SK-N-SH treated with all-trans-retinoic acid at 6 μM for 48 hours (cell line): ENCODE results near the gene MAP3K3.

Experiments used
- ATAC-seq: fragments of 200-7000 bp; cut with Tn5 transposase; 3 replicates; pipeline ENCODE4 v1.9.1; 2020; ENCODE audit warnings: mild to moderate bottlenecking, moderate library complexity
- ARNTL ChIP-seq: fragments of 450-650 bp; formaldehyde crosslinking; IDR thresholded peaks from 2 replicates; pipeline ENCODE4 v1.5.0; 2020; ENCODE audit warnings: low read depth, mild to moderate bottlenecking, moderate library complexity, borderline replicate concordance
- BACH2 ChIP-seq: fragments of 250-450 bp; sonication (Bioruptor Pico); IDR thresholded peaks from 2 replicates; pipeline ENCODE4 v1.9.0; 2021; ENCODE audit warnings: mild to moderate bottlenecking, borderline replicate concordance
- CSDC2 ChIP-seq: fragments of 250-450 bp; sonication (Bioruptor Pico); IDR thresholded peaks from 2 replicates; pipeline ENCODE4 v1.5.0; 2020; ENCODE audit warnings: mild to moderate bottlenecking, moderate library complexity
- ESRRG ChIP-seq: fragments of 250-450 bp; sonication (Bioruptor Pico); IDR thresholded peaks from 2 replicates; pipeline ENCODE4 v1.6.1; 2021; ENCODE audit warnings: mild to moderate bottlenecking
- GLIS3 ChIP-seq: fragments of 250-450 bp; sonication (Bioruptor Pico); IDR thresholded peaks from 2 replicates; pipeline ENCODE4 v1.5.0; 2020; ENCODE audit warnings: mild to moderate bottlenecking, moderate library complexity
- OSR1 ChIP-seq: fragments of 250-450 bp; sonication (Bioruptor Pico); IDR thresholded peaks from 2 replicates; pipeline ENCODE4 v1.8.0; 2022; ENCODE audit warnings: moderate library complexity, mild to moderate bottlenecking, inconsistent platforms
- PPARA ChIP-seq: fragments of 250-450 bp; sonication (Bioruptor Pico); IDR thresholded peaks from 2 replicates; pipeline ENCODE4 v1.5.0; 2020; ENCODE audit warnings: mild to moderate bottlenecking, borderline replicate concordance
- RARB ChIP-seq: fragments of 250-450 bp; sonication (Bioruptor Pico); IDR thresholded peaks from 2 replicates; pipeline ENCODE4 v1.8.0; 2021; ENCODE audit warnings: mild to moderate bottlenecking, moderate library complexity
- SNAI2 ChIP-seq: fragments of 250-450 bp; sonication (Bioruptor Pico); IDR thresholded peaks from 2 replicates; pipeline ENCODE4 v1.5.0; 2020; ENCODE audit warnings: mild to moderate bottlenecking, moderate library complexity
- TCF4 ChIP-seq: fragments of 250-450 bp; sonication (Bioruptor Pico); IDR thresholded peaks from 2 replicates; pipeline ENCODE4 v1.8.0; 2021; ENCODE audit warnings: mild to moderate bottlenecking, moderate library complexity, borderline replicate concordance
- TOX ChIP-seq: fragments of 250-450 bp; sonication (Bioruptor Pico); IDR thresholded peaks from 2 replicates; pipeline ENCODE4 v1.8.0; 2021; ENCODE audit warnings: mild to moderate bottlenecking, moderate library complexity, borderline replicate concordance
- ZFP3 ChIP-seq: fragments of 250-450 bp; sonication (Bioruptor Pico); IDR thresholded peaks from 2 replicates; pipeline ENCODE4 v1.5.0; 2020; ENCODE audit warnings: mild to moderate bottlenecking, moderate library complexity
- ZFP30 ChIP-seq: fragments of 450-650 bp; formaldehyde crosslinking; IDR thresholded peaks from 2 replicates; pipeline ENCODE4 v1.5.0; 2022; ENCODE audit warnings: mild to moderate bottlenecking, moderate library complexity
- ZNF565 ChIP-seq: fragments of 450-650 bp; formaldehyde crosslinking; conservative IDR thresholded peaks from 2 replicates; pipeline ENCODE4 v1.5.0; 2020; ENCODE audit warnings: low read depth, mild to moderate bottlenecking, moderate library complexity
- ZNF70 ChIP-seq: fragments of 450-650 bp; formaldehyde crosslinking; IDR thresholded peaks from 2 replicates; pipeline ENCODE4 v1.5.0; 2020; ENCODE audit warnings: mild to moderate bottlenecking, moderate library complexity
- TF ChIP-seq, protein P1 (sequence below): fragments of 250-450 bp; sonication (Bioruptor Pico); IDR thresholded peaks from 2 replicates; pipeline ENCODE4 v1.5.1; 2020; ENCODE audit warnings: low read depth, mild to moderate bottlenecking, moderate library complexity
- TF ChIP-seq, protein P2 (sequence below): fragments of 250-450 bp; sonication (Bioruptor Pico); IDR thresholded peaks from 2 replicates; pipeline ENCODE4 v1.5.0; 2020; ENCODE audit warnings: mild to moderate bottlenecking, moderate library complexity
- TF ChIP-seq, protein P3 (sequence below): fragments of 250-450 bp; sonication (Bioruptor Pico); IDR thresholded peaks from 2 replicates; pipeline ENCODE4 v1.5.1; 2021; ENCODE audit warnings: mild to moderate bottlenecking, moderate library complexity

MAP3K3 gene

DNA sequence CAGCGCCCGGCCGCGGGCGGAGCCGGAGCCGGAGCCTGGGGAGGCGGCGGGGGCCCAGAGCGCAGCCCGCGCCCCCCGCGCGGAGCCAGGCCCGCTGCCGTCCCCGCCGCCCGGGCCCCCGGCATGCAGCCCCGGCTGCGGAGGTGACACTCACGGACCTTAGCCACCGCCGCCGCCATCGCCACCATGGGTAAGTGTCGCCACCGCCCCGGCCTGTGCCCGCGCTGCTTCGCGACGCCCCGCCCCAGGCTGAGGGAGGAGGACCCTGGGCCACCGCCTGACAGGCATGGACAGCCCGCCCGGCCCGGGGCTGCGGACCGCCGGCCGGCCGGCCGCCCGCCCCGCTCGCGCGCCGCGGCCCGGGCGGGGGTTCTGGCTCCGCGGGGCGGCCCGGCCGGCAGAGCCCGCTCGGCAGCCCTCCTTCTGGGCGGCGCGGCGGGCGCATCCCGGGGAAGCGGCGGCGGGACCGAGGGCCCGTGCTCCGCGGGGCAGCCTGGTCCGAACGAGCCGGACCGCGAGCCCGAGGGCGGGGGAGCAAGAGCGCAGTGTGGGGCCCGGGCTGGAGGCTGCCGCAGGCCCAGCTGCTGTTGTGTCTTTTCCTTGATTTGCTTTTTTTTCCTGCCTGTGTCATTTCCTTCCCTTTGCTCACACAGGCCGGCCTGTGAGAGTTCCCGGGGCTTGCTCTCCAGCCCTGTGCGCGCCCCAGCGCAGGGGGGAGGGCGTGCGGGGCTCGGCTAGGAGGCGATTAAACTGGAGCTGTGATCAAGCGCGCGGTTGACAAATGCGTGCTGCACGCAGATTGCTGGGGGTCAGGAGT is 565 bp downstream of the MAP3K3 start:
- TF ChIP-seq ZNF565 (CRISPR knock-in tag): no peak
- TF ChIP-seq BACH2 (CRISPR knock-in tag): no peak
- ATAC-seq: peak; percentile 11

DNA sequence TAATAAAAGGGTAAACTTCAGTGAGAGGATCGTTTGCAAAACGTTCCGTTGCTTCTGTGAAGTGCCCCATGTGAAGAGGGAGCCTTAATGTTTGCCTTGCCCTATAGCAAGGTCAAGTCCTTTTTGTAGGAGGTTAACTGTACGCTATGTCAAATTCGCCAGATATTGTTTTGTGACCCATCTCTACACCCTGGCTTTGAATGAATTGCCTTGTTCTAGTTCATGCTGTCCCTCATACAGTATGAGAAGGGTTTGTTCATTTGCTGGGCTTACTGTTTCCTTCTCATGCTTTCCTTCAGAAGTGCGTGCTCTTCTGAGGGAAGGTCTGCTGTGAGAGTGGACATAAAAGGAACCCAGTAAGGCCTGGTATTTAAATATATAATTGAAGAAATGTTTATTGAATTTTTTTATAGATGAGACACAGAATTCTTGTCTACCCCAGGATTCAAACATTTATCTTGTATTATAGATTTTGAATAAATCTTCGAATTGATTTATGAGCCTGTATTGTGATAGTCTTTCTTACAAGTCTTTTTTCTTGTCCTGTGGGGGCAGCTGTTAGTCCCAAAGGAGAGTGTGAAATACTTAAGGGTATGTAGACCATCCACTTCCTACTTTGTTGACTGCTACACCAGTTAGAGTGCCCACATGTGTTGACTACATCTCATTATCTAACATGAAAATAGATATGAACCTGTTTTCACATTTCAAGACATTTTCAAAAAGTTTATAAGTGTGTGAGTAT is 1.7 kb downstream of the MAP3K3 start:
- ATAC-seq: no peak
- TF ChIP-seq ARNTL (CRISPR knock-in tag): no peak
- no peak for TF ChIP-seq ZFP30 (CRISPR knock-in tag)
- TF ChIP-seq GLIS3 (CRISPR knock-in tag): no peak
- TF ChIP-seq BACH2 (CRISPR knock-in tag): no peak
- TF ChIP-seq ZNF70: no peak
- TF ChIP-seq TCF4: no peak
- no peak for TF ChIP-seq ZFP3
- TF ChIP-seq TOX (CRISPR knock-in tag): no peak
- TF ChIP-seq, protein P1, sequence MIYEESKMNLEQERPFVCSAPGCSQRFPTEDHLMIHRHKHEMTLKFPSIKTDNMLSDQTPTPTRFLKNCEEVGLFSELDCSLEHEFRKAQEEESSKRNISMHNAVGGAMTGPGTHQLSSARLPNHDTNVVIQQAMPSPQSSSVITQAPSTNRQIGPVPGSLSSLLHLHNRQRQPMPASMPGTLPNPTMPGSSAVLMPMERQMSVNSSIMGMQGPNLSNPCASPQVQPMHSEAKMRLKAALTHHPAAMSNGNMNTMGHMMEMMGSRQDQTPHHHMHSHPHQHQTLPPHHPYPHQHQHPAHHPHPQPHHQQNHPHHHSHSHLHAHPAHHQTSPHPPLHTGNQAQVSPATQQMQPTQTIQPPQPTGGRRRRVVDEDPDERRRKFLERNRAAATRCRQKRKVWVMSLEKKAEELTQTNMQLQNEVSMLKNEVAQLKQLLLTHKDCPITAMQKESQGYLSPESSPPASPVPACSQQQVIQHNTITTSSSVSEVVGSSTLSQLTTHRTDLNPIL (CRISPR knock-in tag): no peak
- TF ChIP-seq ESRRG (CRISPR knock-in tag): no peak
- TF ChIP-seq CSDC2 (CRISPR knock-in tag): no peak
- no peak for TF ChIP-seq ZNF565 (CRISPR knock-in tag)
- TF ChIP-seq RARB: no peak
- no peak for TF ChIP-seq PPARA
- no peak for TF ChIP-seq OSR1 (CRISPR knock-in tag)
- TF ChIP-seq, protein P2, sequence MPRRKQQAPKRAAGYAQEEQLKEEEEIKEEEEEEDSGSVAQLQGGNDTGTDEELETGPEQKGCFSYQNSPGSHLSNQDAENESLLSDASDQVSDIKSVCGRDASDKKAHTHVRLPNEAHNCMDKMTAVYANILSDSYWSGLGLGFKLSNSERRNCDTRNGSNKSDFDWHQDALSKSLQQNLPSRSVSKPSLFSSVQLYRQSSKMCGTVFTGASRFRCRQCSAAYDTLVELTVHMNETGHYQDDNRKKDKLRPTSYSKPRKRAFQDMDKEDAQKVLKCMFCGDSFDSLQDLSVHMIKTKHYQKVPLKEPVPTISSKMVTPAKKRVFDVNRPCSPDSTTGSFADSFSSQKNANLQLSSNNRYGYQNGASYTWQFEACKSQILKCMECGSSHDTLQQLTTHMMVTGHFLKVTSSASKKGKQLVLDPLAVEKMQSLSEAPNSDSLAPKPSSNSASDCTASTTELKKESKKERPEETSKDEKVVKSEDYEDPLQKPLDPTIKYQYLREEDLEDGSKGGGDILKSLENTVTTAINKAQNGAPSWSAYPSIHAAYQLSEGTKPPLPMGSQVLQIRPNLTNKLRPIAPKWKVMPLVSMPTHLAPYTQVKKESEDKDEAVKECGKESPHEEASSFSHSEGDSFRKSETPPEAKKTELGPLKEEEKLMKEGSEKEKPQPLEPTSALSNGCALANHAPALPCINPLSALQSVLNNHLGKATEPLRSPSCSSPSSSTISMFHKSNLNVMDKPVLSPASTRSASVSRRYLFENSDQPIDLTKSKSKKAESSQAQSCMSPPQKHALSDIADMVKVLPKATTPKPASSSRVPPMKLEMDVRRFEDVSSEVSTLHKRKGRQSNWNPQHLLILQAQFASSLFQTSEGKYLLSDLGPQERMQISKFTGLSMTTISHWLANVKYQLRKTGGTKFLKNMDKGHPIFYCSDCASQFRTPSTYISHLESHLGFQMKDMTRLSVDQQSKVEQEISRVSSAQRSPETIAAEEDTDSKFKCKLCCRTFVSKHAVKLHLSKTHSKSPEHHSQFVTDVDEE (CRISPR knock-in tag): no peak
- no peak for TF ChIP-seq SNAI2 (CRISPR knock-in tag)

DNA sequence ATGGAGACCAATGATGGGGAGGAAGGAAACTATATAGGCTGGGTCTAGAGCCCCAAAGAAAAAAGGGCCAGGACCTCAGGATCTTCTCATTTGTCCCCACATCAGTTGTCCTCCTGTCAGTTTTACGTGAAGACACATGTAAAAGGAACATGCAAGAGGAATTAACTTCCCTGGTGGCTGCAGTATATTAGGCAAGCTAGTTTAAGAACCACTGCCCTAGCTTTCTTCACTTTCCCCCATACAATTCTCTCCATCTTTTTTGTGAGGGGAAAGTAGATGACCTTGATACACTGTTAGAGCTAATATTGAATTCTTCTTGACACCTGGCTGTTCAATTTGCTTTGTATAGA is 2.3 kb downstream of the MAP3K3 start:
- TF ChIP-seq CSDC2 (CRISPR knock-in tag): no peak
- TF ChIP-seq ZNF565 (CRISPR knock-in tag): no peak
- TF ChIP-seq ESRRG (CRISPR knock-in tag): no peak
- ATAC-seq: no peak

DNA sequence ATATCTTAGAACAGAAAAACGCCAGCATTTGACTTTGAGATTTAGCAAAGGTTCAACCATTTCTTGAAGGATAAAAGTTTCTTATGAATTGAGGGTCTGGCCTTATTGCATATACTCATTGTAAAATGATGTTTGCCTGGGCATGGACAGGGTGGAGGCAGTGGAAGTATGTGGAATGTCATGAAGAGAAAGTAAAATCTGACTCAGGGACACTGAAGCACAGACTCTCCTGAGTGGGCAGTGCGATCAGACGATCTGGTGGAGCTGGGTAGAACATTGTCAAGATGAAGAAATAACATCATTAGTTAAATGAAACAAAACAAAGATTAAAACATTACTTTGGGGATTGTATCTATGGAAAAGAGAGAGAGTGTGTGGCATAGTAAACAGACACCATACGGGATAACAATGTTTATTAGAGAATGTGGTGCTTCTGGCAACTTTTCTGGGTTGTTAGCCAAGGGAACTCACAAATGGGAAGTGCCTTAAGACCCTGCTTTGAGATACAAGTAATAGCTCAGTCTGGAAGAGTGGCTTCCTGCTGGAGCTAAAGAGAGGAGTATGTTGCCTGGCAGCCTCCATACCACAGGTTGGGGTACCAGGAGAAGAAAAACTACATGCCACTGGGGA is 4.4 kb downstream of the MAP3K3 start:
- TF ChIP-seq, protein P2 (CRISPR knock-in tag): no peak
- TF ChIP-seq TCF4 (no peak), ZNF70 (no peak), GLIS3 (CRISPR knock-in tag) (no peak)
- TF ChIP-seq, protein P3, sequence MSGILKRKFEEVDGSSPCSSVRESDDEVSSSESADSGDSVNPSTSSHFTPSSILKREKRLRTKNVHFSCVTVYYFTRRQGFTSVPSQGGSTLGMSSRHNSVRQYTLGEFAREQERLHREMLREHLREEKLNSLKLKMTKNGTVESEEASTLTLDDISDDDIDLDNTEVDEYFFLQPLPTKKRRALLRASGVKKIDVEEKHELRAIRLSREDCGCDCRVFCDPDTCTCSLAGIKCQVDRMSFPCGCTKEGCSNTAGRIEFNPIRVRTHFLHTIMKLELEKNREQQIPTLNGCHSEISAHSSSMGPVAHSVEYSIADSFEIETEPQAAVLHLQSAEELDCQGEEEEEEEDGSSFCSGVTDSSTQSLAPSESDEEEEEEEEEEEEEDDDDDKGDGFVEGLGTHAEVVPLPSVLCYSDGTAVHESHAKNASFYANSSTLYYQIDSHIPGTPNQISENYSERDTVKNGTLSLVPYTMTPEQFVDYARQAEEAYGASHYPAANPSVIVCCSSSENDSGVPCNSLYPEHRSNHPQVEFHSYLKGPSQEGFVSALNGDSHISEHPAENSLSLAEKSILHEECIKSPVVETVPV (CRISPR knock-in tag): no peak
- no peak for ATAC-seq
